Hepatocyte (in vitro differentiated cells): ENCODE results near the gene TNS3. TPM values are rescaled to one million over a fixed set of nuclear protein-coding genes. Genes with fewer than 3 reads are reported as not detected.

Source experiments
- DNase-seq: peaks from one replicate; pipeline ENCODE4 v3.0.0-alpha.2; 2016; ENCODE audit warnings: low spot score
- H2AFZ ChIP-seq: fragments of 200-600 bp; sonication (generic); 2 replicates; pipeline ENCODE4 v1.6.0; 2016; ENCODE audit warnings: antibody characterized with exemption, mild to moderate bottlenecking
- H3K27ac ChIP-seq: fragments of 200-600 bp; sonication (generic); 2 replicates; pipeline ENCODE4 v1.5.1; 2016; ENCODE audit warnings: mild to moderate bottlenecking
- H3K27me3 ChIP-seq: fragments of 200-600 bp; sonication (generic); 2 replicates; pipeline ENCODE4 v1.6.1; 2016
- H3K36me3 ChIP-seq: fragments of 200-600 bp; sonication (generic); replicated peaks from 2 replicates; pipeline ENCODE4 v1.5.1; 2016; ENCODE audit warnings: low read depth; ENCODE audit not compliant: insufficient read depth
- H3K4me1 ChIP-seq: fragments of 200-600 bp; sonication (generic); 2 replicates; pipeline ENCODE4 v1.5.1; 2016; ENCODE audit warnings: mild to moderate bottlenecking, moderate library complexity; ENCODE audit not compliant: insufficient read depth
- H3K4me2 ChIP-seq: fragments of 200-600 bp; sonication (generic); 2 replicates; pipeline ENCODE4 v1.6.0; 2016
- H3K4me3 ChIP-seq: fragments of 200-600 bp; sonication (generic); 2 replicates; pipeline ENCODE4 v1.5.1; 2016; ENCODE audit warnings: mild to moderate bottlenecking
- H3K79me2 ChIP-seq: fragments of 200-600 bp; sonication (generic); 2 replicates; pipeline ENCODE4 v1.6.0; 2017; ENCODE audit warnings: mild to moderate bottlenecking
- H3K9me2 ChIP-seq: fragments of 200-600 bp; sonication (generic); replicated peaks from 2 replicates; pipeline ENCODE4 v1.6.0; 2017; ENCODE audit warnings: mild to moderate bottlenecking; ENCODE audit not compliant: insufficient read depth
- H3K9me3 ChIP-seq: fragments of 200-600 bp; sonication (generic); 2 replicates; pipeline ENCODE4 v1.5.1; 2016; ENCODE audit warnings: low read depth, mild to moderate bottlenecking
- H4K20me1 ChIP-seq: fragments of 200-600 bp; sonication (generic); 2 replicates; pipeline ENCODE4 v1.6.0; 2016; ENCODE audit warnings: mild to moderate bottlenecking; ENCODE audit not compliant: insufficient read depth, poor library complexity, severe bottlenecking
- CTCF ChIP-seq: fragments of 200-600 bp; sonication (generic); IDR thresholded peaks from 2 replicates; pipeline ENCODE4 v1.5.1; 2016; ENCODE audit warnings: antibody characterized with exemption, mild to moderate bottlenecking; ENCODE audit not compliant: poor library complexity
- EZH2 ChIP-seq: fragments of 200-600 bp; sonication (generic); IDR thresholded peaks from 2 replicates; pipeline ENCODE4 v1.6.1; 2016; ENCODE audit warnings: antibody characterized with exemption, mild to moderate bottlenecking, borderline replicate concordance
- EZH2phosphoT487 ChIP-seq: fragments of 200-600 bp; sonication (generic); IDR thresholded peaks from one replicate; pipeline ENCODE4 v1.6.1; 2018; ENCODE audit warnings: antibody characterized with exemption, mild to moderate bottlenecking, low read depth, moderate library complexity; ENCODE audit not compliant: unreplicated experiment, severe bottlenecking
- WGBS: methylation state at CpG from one replicate; pipeline ENCODE4 v1.1.6; 2016; ENCODE audit warnings: low lambda C conversion rate; ENCODE audit errors: missing lambda C conversion rate; 5-methylcytosine and 5-hydroxymethylcytosine counted together
- polyA plus RNA-seq: library from polyadenylated mRNA; unstranded; fragments of >200 nt; fragmentation: Nextera tagmentation; extraction: Ambion mirVana; gene quantifications from 2 replicates; pipeline ENCODE4 v1.2.1, GENCODE V29; 2016
- total RNA-seq: library from RNA; depleted of rRNA; stranded (reverse); fragments of >200 nt; gene quantifications from 2 replicates; pipeline ENCODE4 v1.2.3, GENCODE V29; 2014

Gene TNS3
- total and polyA plus RNA-seq, 2 experiments from 2014 or later, result 30.0 to 73.3 TPM

- Histone ChIP-seq H3K4me1 (peaks cover 38% of the 10 kb centered on the region), H3K4me2 (no peak overlapping the region), H3K36me3 (no peaks in the 10 kb centered on the region), H3K27ac (peak overlapping the region; percentile 66), H2AFZ (no peak overlapping the region), H3K9me3 (no peaks in the 10 kb centered on the region), H4K20me1 (no peaks in the 10 kb centered on the region), H3K79me2 (peaks cover 22% of the 10 kb centered on the region), H3K9me2 (no peaks in the 10 kb centered on the region), H3K4me3 (no peak overlapping the region), H3K27me3 (no peaks in the 10 kb centered on the region)
- 62% methylated on average over 10 of the region's 10 CpGs for WGBS
- no peak for TF ChIP-seq EZH2phosphoT487
- no peak for TF ChIP-seq CTCF
- no peak for TF ChIP-seq EZH2
- DNase-seq, result no peak
Observed at GRCh38 chr7:47335557-47336471, 246.1 kb downstream of the TNS3 start.

- peak overlapping the region; percentile 66 for H3K27ac ChIP-seq
- peaks cover 26% of the 10 kb centered on the region for H3K79me2 ChIP-seq
- WGBS, result 87% methylated on average over 6 of the region's 6 CpGs
- H3K4me1 ChIP-seq, result peaks cover 38% of the 10 kb centered on the region
- no peaks in the 10 kb centered on the region for H3K36me3 ChIP-seq
- no peak overlapping the region for H3K4me3 ChIP-seq
- H3K27me3 ChIP-seq, result no peaks in the 10 kb centered on the region
- no peak overlapping the region for H2AFZ ChIP-seq
- no peak for DNase-seq
- no peaks in the 10 kb centered on the region for H4K20me1 ChIP-seq
- TF ChIP-seq EZH2phosphoT487, result no peak
- TF ChIP-seq CTCF, result no peak
- no peak for TF ChIP-seq EZH2
- H3K9me2 ChIP-seq, result no peaks in the 10 kb centered on the region
- H3K4me2 ChIP-seq, result no peak overlapping the region
- H3K9me3 ChIP-seq, result no peaks in the 10 kb centered on the region
Observed at GRCh38 chr7:47335071-47335470, 246.8 kb downstream of the TNS3 start.

GRCh38 chr7:47333959-47334358 lies 248.0 kb downstream of the TNS3 start:
- Histone ChIP-seq H3K9me2 (no peaks in the 10 kb centered on the region), H3K36me3 (no peaks in the 10 kb centered on the region), H3K4me2 (no peak overlapping the region), H3K27ac (peak overlapping the region; percentile 55), H3K9me3 (no peaks in the 10 kb centered on the region), H3K4me1 (peaks cover 42% of the 10 kb centered on the region), H3K4me3 (no peak overlapping the region), H3K27me3 (no peaks in the 10 kb centered on the region), H3K79me2 (peaks cover 26% of the 10 kb centered on the region), H2AFZ (no peak overlapping the region), H4K20me1 (no peaks in the 10 kb centered on the region)
- no peak for DNase-seq
- TF ChIP-seq EZH2 (no peak), EZH2phosphoT487 (no peak), CTCF (no peak)
- WGBS, result 86% methylated on average over 2 of the region's 2 CpGs
